HEK293 (cell line): Measurements from ENCODE around the gene STUB1.

Source experiments
- GLI2 ChIP-seq: fragments of 450-650 bp; formaldehyde crosslinking; IDR thresholded peaks from 2 replicates; pipeline ENCODE4; 2017; ENCODE audit warnings: missing biosample characterization, missing genetic modification characterization, low read depth, borderline replicate concordance
- GLIS1 ChIP-seq: fragments of 450-650 bp; formaldehyde crosslinking; IDR thresholded peaks from 2 replicates; pipeline ENCODE4 v1.5.1; 2016; ENCODE audit warnings: missing biosample characterization, missing genetic modification characterization
- KLF10 ChIP-seq: fragments of 450-650 bp; IDR thresholded peaks from 2 replicates; pipeline ENCODE4 v1.5.1; 2018; ENCODE audit warnings: missing biosample characterization, mild to moderate bottlenecking, missing genetic modification characterization
- PRDM1 ChIP-seq: fragments of 450-650 bp; formaldehyde crosslinking; IDR thresholded peaks from 2 replicates; pipeline ENCODE4; 2016; ENCODE audit warnings: missing biosample characterization, missing genetic modification characterization
- RBAK ChIP-seq: fragments of 450-650 bp; formaldehyde crosslinking; IDR thresholded peaks from 2 replicates; pipeline ENCODE4 v1.5.1; 2016; ENCODE audit warnings: missing biosample characterization, missing genetic modification characterization
- SP3 ChIP-seq: fragments of 450-650 bp; formaldehyde crosslinking; IDR thresholded peaks from 2 replicates; pipeline ENCODE4 v1.5.1; 2016; ENCODE audit warnings: missing biosample characterization, missing genetic modification characterization
- ZBTB17 ChIP-seq: fragments of 450-650 bp; formaldehyde crosslinking; IDR thresholded peaks from 2 replicates; pipeline ENCODE4 v1.5.1; 2016; ENCODE audit warnings: missing biosample characterization, missing genetic modification characterization
- ZEB2 ChIP-seq: fragments of 450-650 bp; formaldehyde crosslinking; IDR thresholded peaks from 2 replicates; pipeline ENCODE4 v1.5.1; 2016; ENCODE audit warnings: missing biosample characterization, missing genetic modification characterization
- ZIC2 ChIP-seq: fragments of 450-650 bp; formaldehyde crosslinking; IDR thresholded peaks from 2 replicates; pipeline ENCODE4 v1.5.1; 2016; ENCODE audit warnings: missing biosample characterization, missing genetic modification characterization
- ZNF184 ChIP-seq: fragments of 450-650 bp; IDR thresholded peaks from 2 replicates; pipeline ENCODE4 v1.5.1; 2018; ENCODE audit warnings: missing biosample characterization, mild to moderate bottlenecking, missing genetic modification characterization
- ZNF2 ChIP-seq: fragments of 450-650 bp; formaldehyde crosslinking; IDR thresholded peaks from 2 replicates; pipeline ENCODE4 v1.5.1; 2016; ENCODE audit warnings: missing biosample characterization, missing genetic modification characterization
- ZNF274 ChIP-seq, 2 experiments: fragments of 200-500 bp in 1 of 2; fragments of 450-650 bp in 1 of 2; sonication (Bioruptor generic) in 1 of 2; formaldehyde crosslinking in 1 of 2; IDR thresholded peaks; 2 replicates each; pipeline versions ENCODE4 v1.5.1 to v1.6.1; 2014 to 2016; ENCODE audit warnings: borderline replicate concordance in 1 of 2, inconsistent platforms in 1 of 2, low read length in 1 of 2, missing biosample characterization in 1 of 2, missing genetic modification characterization in 1 of 2
- ZNF341 ChIP-seq: fragments of 450-650 bp; formaldehyde crosslinking; IDR thresholded peaks from 2 replicates; pipeline ENCODE4; 2016; ENCODE audit warnings: low read depth, missing biosample characterization, missing genetic modification characterization
- ZNF394 ChIP-seq: fragments of 450-650 bp; formaldehyde crosslinking; IDR thresholded peaks from 2 replicates; pipeline ENCODE4 v1.5.1; 2016; ENCODE audit warnings: missing biosample characterization, missing genetic modification characterization, mild to moderate bottlenecking, moderate library complexity, borderline replicate concordance
- ZNF623 ChIP-seq: fragments of 450-650 bp; formaldehyde crosslinking; IDR thresholded peaks from 2 replicates; pipeline ENCODE4 v1.5.1; 2016; ENCODE audit warnings: missing biosample characterization, missing genetic modification characterization
- ZNF768 ChIP-seq: fragments of 450-650 bp; formaldehyde crosslinking; IDR thresholded peaks from 2 replicates; pipeline ENCODE4 v1.5.1; 2018; ENCODE audit warnings: missing biosample characterization, mild to moderate bottlenecking, missing genetic modification characterization
- ZNF785 ChIP-seq: fragments of 450-650 bp; formaldehyde crosslinking; IDR thresholded peaks from 2 replicates; pipeline ENCODE4 v1.5.1; 2016; ENCODE audit warnings: missing biosample characterization, missing genetic modification characterization
- ZSCAN23 ChIP-seq: fragments of 450-650 bp; formaldehyde crosslinking; IDR thresholded peaks from 2 replicates; pipeline ENCODE4 v1.5.1; 2016; ENCODE audit warnings: missing biosample characterization, missing genetic modification characterization
- TF ChIP-seq, protein P1 (sequence below): fragments of 450-650 bp; formaldehyde crosslinking; IDR thresholded peaks from 2 replicates; pipeline ENCODE4 v1.5.1; 2016; ENCODE audit warnings: missing biosample characterization, missing genetic modification characterization
- TF ChIP-seq, protein P2 (sequence below): fragments of 450-650 bp; formaldehyde crosslinking; IDR thresholded peaks from 2 replicates; pipeline ENCODE4 v1.5.1; 2016; ENCODE audit warnings: missing biosample characterization, missing genetic modification characterization
- TF ChIP-seq, protein P3 (sequence below): fragments of 450-650 bp; formaldehyde crosslinking; IDR thresholded peaks from 2 replicates; pipeline ENCODE4 v1.5.1; 2016; ENCODE audit warnings: missing biosample characterization, missing genetic modification characterization
- TF ChIP-seq, protein P4 (sequence below): fragments of 450-650 bp; formaldehyde crosslinking; IDR thresholded peaks from 2 replicates; pipeline ENCODE4; 2016; ENCODE audit warnings: missing biosample characterization, missing genetic modification characterization
- TF ChIP-seq, protein P5 (sequence below): fragments of 450-650 bp; formaldehyde crosslinking; IDR thresholded peaks from 2 replicates; pipeline ENCODE4 v1.5.1; 2016; ENCODE audit warnings: missing biosample characterization, missing genetic modification characterization, low read depth
- TF ChIP-seq, protein P6 (sequence below): fragments of 450-650 bp; formaldehyde crosslinking; IDR thresholded peaks from 2 replicates; pipeline ENCODE4 v1.5.1; 2016; ENCODE audit warnings: missing biosample characterization, missing genetic modification characterization
- TF ChIP-seq, protein P7 (sequence below): fragments of 450-650 bp; formaldehyde crosslinking; IDR thresholded peaks from 2 replicates; pipeline ENCODE4 v1.5.1; 2017; ENCODE audit warnings: missing biosample characterization, mild to moderate bottlenecking, missing genetic modification characterization, moderate library complexity

The STUB1 gene

DNA sequence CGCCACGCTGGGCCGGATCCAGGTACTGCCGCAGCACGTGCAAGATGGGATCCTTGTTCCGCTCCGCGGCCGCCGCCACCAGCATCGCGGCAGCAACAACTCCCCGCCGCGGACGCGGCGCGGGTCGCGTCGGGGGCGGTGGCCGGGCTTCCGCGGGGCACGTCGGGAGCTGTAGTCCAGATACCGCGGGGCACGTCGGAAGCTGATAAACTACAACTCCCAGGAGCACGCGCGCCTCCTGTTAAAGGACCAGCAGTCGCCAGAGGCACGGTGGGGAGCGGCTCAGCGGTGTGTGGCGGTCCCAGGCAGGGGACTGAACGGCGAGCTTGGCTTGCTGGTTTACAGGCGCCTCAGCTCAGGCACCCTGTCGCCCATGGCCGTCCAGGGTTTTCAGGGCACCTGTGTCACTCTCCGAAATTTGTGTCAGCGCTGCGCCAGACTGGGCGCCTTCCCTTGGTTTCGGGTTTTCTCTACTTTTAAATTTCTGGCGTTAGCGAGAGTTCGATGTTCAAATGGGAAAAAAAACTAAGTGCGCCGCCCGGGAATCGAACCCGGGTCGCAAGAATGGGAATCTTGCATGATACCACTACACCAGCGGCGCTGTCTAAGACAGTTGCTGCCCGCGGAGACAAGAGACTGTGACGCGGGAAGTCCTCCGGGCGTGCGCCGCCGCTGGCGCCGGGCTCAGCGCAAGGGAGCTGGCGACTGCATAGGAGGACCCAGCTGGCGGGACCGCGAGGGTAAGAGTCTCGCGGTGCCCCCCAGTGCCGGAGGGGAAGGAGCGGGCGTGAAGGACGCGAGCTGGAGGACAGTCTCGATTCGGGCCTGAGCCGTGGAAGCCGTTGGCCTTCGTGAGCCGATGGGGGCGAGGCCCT is 43.8 kb upstream of the STUB1 start, which contains the start of gene METTL26 (continued):
- TF ChIP-seq PRDM1 (tag by site-specific recombination) (peak; percentile 81), ZBTB17 (tag by site-specific recombination) (peak; percentile 93), ZSCAN23 (tag by site-specific recombination) (0 out of 2 replicates have a peak, but pooled peaks have one; percentile 13), ZEB2 (tag by site-specific recombination) (peak; percentile 89), SP3 (peak; percentile 77), ZNF768 (peak; percentile 2; the same call in 1 of the 2 replicates), GLI2 (tag by site-specific recombination) (no peak), KLF10 (tag by site-specific recombination) (peak; percentile 93), ZNF785 (tag by site-specific recombination) (0 out of 2 replicates have a peak, but pooled peaks have one; percentile 42), GLIS1 (no peak; the same call in 1 of the 2 replicates), ZNF394 (tag by site-specific recombination) (peak; percentile 80), ZNF184 (tag by site-specific recombination) (peak; percentile 48; the same call in 1 of the 2 replicates), ZNF274 (IDR thresholded peaks at IDR 0.05; ENCODE audit: low read length) (no peak), ZNF274 (tag by site-specific recombination; IDR thresholded peaks at IDR 0.05; ENCODE audit: borderline replicate concordance) (no peak), ZIC2 (tag by site-specific recombination) (peak; percentile 82), ZNF341 (peak; percentile 54), ZNF2 (peak; percentile 96), ZNF623 (peak; percentile 21; the same call in 1 of the 2 replicates), RBAK (no peak)
- TF ChIP-seq, protein P1, sequence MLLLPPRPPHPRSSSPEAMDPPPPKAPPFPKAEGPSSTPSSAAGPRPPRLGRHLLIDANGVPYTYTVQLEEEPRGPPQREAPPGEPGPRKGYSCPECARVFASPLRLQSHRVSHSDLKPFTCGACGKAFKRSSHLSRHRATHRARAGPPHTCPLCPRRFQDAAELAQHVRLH (tag by site-specific recombination), result peak; percentile 62
- TF ChIP-seq, protein P2, sequence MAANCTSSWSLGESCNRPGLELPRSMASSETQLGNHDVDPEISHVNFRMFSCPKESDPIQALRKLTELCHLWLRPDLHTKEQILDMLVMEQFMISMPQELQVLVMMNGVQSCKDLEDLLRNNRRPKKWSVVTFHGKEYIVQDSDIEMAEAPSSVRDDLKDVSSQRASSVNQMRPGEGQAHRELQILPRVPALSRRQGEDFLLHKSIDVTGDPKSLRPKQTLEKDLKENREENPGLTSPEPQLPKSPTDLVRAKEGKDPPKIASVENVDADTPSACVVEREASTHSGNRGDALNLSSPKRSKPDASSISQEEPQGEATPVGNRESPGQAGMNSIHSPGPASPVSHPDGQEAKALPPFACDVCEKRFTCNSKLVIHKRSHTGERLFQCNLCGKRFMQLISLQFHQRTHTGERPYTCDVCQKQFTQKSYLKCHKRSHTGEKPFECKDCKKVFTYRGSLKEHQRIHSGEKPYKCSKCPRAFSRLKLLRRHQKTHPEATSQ (tag by site-specific recombination), result 0 out of 2 replicates have a peak, but pooled peaks have one; percentile 16
- TF ChIP-seq, protein P3, sequence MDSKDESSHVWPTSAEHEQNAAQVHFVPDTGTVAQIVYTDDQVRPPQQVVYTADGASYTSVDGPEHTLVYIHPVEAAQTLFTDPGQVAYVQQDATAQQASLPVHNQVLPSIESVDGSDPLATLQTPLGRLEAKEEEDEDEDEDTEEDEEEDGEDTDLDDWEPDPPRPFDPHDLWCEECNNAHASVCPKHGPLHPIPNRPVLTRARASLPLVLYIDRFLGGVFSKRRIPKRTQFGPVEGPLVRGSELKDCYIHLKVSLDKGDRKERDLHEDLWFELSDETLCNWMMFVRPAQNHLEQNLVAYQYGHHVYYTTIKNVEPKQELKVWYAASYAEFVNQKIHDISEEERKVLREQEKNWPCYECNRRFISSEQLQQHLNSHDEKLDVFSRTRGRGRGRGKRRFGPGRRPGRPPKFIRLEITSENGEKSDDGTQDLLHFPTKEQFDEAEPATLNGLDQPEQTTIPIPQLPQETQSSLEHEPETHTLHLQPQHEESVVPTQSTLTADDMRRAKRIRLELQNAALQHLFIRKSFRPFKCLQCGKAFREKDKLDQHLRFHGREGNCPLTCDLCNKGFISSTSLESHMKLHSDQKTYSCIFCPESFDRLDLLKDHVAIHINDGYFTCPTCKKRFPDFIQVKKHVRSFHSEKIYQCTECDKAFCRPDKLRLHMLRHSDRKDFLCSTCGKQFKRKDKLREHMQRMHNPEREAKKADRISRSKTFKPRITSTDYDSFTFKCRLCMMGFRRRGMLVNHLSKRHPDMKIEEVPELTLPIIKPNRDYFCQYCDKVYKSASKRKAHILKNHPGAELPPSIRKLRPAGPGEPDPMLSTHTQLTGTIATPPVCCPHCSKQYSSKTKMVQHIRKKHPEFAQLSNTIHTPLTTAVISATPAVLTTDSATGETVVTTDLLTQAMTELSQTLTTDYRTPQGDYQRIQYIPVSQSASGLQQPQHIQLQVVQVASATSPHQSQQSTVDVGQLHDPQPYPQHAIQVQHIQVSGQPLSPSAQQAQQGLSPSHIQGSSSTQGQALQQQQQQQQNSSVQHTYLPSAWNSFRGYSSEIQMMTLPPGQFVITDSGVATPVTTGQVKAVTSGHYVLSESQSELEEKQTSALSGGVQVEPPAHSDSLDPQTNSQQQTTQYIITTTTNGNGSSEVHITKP (tag by site-specific recombination), result peak; percentile 69
- TF ChIP-seq, protein P4, sequence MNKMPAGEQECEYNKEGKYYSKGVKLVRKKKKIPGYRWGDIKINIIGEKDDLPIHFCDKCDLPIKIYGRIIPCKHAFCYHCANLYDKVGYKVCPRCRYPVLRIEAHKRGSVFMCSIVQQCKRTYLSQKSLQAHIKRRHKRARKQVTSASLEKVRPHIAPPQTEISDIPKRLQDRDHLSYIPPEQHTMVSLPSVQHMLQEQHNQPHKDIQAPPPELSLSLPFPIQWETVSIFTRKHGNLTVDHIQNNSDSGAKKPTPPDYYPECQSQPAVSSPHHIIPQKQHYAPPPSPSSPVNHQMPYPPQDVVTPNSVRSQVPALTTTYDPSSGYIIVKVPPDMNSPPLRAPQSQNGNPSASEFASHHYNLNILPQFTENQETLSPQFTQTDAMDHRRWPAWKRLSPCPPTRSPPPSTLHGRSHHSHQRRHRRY (tag by site-specific recombination), result 0 out of 2 replicates have a peak, but pooled peaks have one; percentile 86
- TF ChIP-seq, protein P5, sequence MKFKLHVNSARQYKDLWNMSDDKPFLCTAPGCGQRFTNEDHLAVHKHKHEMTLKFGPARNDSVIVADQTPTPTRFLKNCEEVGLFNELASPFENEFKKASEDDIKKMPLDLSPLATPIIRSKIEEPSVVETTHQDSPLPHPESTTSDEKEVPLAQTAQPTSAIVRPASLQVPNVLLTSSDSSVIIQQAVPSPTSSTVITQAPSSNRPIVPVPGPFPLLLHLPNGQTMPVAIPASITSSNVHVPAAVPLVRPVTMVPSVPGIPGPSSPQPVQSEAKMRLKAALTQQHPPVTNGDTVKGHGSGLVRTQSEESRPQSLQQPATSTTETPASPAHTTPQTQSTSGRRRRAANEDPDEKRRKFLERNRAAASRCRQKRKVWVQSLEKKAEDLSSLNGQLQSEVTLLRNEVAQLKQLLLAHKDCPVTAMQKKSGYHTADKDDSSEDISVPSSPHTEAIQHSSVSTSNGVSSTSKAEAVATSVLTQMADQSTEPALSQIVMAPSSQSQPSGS (tag by site-specific recombination), result no peak
- TF ChIP-seq, protein P6, sequence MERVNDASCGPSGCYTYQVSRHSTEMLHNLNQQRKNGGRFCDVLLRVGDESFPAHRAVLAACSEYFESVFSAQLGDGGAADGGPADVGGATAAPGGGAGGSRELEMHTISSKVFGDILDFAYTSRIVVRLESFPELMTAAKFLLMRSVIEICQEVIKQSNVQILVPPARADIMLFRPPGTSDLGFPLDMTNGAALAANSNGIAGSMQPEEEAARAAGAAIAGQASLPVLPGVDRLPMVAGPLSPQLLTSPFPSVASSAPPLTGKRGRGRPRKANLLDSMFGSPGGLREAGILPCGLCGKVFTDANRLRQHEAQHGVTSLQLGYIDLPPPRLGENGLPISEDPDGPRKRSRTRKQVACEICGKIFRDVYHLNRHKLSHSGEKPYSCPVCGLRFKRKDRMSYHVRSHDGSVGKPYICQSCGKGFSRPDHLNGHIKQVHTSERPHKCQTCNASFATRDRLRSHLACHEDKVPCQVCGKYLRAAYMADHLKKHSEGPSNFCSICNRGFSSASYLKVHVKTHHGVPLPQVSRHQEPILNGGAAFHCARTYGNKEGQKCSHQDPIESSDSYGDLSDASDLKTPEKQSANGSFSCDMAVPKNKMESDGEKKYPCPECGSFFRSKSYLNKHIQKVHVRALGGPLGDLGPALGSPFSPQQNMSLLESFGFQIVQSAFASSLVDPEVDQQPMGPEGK, result peak; percentile 88
- TF ChIP-seq, protein P7, sequence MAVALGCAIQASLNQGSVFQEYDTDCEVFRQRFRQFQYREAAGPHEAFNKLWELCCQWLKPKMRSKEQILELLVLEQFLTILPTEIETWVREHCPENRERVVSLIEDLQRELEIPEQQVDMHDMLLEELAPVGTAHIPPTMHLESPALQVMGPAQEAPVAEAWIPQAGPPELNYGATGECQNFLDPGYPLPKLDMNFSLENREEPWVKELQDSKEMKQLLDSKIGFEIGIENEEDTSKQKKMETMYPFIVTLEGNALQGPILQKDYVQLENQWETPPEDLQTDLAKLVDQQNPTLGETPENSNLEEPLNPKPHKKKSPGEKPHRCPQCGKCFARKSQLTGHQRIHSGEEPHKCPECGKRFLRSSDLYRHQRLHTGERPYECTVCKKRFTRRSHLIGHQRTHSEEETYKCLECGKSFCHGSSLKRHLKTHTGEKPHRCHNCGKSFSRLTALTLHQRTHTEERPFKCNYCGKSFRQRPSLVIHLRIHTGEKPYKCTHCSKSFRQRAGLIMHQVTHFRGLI, result peak; percentile 71; the same call in 1 of the 2 replicates
